GM10266 (cell line): Measurements from ENCODE around the gene RCBTB1.
"Not testable (repeated sequence)": the region's sequence is repeated elsewhere in the genome, so short reads cannot be mapped to it uniquely, and the experiment has no call there.

ENCODE experiments used
- DNase-seq: peaks from one replicate; pipeline ENCODE4 v3.0.0; 2012; ENCODE audit errors: extremely low spot score
- TF ChIP-seq, protein P1 (sequence below): IDR thresholded peaks from 2 replicates; pipeline ENCODE4 v1.5.1; 2012; ENCODE audit warnings: mild to moderate bottlenecking, low read depth; ENCODE audit not compliant: control insufficient read depth, insufficient read depth; ENCODE audit errors: missing control alignments

RCBTB1 gene

DNA sequence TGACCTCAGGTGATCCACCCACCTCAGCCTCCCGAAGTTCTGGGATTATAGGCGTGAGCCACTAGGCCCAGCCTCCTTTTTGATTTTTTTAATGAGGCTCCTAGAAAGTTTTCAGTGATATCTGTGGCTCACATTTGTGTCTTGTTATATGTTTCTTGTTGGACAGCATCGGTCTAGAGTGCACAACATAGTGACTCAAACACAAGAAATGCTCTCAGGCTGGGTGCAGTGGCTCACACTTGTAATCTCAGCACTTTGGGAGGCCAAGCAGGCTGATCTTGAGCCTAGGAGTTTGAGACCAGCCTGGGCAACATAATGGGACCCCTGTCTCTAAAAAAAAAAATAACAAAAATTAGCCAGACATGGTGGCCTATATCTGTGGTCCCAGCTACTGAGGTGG lies 81.4 kb downstream of the RCBTB1 start:
- TF ChIP-seq, protein P1, sequence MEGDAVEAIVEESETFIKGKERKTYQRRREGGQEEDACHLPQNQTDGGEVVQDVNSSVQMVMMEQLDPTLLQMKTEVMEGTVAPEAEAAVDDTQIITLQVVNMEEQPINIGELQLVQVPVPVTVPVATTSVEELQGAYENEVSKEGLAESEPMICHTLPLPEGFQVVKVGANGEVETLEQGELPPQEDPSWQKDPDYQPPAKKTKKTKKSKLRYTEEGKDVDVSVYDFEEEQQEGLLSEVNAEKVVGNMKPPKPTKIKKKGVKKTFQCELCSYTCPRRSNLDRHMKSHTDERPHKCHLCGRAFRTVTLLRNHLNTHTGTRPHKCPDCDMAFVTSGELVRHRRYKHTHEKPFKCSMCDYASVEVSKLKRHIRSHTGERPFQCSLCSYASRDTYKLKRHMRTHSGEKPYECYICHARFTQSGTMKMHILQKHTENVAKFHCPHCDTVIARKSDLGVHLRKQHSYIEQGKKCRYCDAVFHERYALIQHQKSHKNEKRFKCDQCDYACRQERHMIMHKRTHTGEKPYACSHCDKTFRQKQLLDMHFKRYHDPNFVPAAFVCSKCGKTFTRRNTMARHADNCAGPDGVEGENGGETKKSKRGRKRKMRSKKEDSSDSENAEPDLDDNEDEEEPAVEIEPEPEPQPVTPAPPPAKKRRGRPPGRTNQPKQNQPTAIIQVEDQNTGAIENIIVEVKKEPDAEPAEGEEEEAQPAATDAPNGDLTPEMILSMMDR = no peak
- DNase-seq = no peak

DNA sequence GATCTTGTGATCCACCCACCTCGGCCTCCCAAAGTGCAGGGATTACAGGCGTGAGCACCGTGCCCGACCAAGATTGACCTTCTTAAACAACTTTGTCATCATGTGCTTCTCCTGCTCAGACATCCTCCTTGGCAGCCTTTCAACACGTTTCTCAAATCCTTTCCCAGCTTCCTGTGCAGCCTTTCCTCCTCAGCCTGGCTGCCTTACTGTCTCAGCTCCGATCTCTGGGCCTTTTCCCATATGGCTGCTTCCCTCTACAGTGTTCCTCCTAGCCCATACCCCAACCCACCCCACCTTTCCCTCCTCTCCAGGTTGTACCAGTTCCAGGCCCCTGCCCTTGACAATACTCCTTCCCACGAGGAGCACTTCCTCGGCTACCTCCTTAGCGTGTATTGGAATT lies 82.4 kb downstream of the RCBTB1 start:
- TF ChIP-seq, protein P1 = no peak
- DNase-seq = no peak

DNA sequence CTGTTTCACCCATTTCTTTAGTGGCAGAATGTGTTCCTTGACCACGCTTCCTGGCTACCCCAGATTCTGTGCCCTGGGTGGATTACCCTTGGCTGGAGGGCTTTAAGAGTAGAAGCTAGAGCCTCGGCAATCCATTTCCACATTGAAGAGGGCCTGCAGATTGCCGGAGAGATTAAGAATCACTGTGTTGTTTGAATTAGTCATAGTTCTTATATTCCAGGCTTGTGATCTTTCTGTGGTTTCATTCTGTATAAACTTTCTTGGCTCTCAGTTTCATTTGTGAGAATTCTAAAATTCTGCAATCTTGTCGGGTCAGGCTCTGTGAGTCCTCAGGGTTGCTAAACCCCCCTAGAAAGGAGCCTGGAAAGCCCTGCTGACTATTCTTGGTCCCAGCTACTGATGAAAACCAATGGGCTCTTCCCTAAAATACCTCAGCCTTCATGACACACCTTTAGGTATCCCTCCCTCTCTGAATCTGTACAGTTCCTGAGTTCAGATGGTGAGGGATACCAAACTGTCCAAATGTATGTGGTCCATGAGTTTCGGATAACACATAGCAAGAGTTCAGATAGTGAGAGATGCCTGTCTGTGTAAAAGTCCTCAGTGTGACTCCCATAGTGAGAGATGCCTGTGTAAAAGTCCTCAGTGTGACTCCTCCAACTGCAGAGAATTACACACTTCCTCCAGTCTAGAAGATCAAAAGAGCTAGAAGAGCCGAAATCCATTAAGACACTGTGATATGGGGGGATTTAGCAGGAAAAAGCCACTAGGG lies 85.3 kb downstream of the RCBTB1 start:
- DNase-seq = no peak
- TF ChIP-seq, protein P1 = no peak

DNA sequence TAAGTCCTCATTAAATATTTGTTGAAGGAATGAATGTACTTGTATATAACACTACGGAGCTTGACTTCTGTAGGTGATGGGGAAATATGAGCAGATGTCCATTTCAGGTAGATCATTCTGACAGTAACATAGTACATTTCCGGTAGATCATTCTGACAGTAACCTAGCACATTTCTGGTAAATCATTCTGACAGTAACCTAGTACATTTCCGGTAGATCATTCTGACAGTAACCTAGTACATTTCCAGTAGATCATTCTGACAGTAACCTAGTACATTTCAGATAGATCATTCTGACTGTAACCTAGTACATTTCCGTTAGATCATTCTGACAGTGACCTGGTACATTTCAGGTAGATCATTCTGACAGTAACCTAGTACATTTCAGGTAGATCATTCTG lies 87.2 kb downstream of the RCBTB1 start:
- no peak for DNase-seq
- TF ChIP-seq, protein P1 = no peak

DNA sequence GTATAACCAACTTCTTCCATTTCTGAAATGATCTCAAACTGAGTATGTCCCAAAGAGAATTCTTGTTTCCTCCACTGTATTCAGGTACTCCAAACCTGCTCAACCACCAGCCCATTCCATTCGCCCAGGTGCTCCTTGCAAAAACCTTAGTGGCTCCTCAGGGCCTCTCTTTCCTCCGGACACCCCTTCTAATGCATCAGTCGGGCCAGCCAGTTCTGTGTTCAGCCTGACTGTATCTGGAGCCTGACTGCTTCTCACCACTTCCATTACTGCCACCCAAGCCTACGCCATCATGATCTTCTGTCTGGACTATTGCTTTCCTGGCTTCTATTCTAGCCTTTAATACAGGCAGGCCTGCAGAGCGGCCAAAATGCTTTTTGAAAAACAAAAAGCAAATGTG lies 88.1 kb downstream of the RCBTB1 start:
- TF ChIP-seq, protein P1 = no peak
- DNase-seq = no peak

DNA sequence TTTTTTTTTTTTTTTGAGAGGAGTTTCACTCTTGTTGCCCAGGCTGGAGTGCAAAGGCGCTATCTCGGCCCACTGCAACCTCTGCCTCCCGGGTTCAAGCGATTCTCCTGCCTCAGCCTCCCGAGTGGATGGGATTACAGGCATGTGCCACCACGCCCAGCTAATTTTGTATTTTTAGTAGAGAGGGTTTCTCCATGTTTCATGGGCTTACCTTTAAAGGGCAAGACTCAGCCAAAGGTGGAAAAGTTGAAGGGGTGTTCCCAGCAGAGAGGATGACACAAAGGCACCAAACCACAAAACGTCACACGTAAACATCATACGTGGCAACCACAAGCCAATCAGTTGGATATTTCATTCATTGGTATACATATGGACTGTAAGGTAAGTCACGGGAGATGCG lies 88.5 kb downstream of the RCBTB1 start:
- DNase-seq = not testable (repeated sequence)

DNA sequence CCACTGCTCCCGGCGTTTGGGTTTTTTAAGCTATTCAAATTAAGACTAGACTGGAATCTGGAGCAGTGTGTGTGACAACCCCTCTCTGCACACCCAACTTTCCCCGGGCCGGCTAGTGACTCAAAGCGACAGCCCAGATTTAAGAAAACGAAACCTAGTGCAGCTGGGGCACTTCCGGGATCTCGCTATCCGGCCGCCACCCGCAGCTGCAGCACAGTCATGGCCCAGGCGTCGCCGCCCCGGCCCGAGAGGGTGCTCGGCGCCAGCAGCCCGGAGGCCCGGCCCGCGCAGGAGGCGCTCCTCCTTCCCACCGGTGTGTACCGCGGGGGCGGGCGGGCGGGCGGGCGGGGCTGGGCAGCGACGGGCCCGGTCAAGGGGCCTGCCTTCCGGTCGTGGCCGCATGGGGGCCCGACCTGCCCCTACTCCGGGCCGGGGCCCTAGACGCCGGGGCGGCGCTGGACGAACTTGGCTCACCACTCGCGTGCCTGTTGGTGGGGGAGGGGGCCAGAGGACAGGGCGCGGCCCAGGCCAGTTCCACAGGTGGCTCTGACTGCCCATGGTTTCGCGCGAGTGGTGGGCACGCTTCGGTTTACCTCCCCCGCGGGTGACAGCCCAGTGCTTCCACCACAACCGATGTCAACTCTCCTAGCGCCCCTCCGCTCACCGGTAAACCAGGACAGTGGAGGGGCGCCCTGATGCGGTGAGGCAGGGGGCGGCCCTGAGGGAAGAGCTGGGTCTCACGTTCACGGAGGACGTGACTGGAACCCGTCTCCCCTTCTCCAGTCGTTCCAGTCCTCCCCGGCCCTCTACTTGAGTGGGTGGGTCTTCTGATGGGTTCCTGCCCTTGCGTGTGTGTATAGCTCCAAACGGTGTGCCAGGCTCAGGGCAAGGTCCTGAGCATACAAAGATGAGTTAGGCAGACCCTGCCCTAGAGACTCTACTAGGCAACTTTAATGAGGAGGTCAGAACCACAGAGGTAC lies 89.3 kb downstream of the RCBTB1 start, which contains the start of gene PHF11:
TSS of gene PHF11 (plus strand) at position 171 of the 980 bp plus-strand sequence. CDS start at position 220, 49 bp downstream.
- TF ChIP-seq, protein P1 = no peak
- peak; percentile 92 for DNase-seq
